HG02884 (cell line): Measurements from ENCODE around the gene DHODH.
"Not testable (repeated sequence)": the region's sequence is repeated elsewhere in the genome, so short reads cannot be mapped to it uniquely, and the experiment has no call there.

Experiments used
- ATAC-seq: cut with Tn5 transposase; IDR thresholded peaks from one replicate; pipeline ENCODE4 v1.9.1; 2021; ENCODE audit warnings: mild to moderate bottlenecking, moderate library complexity; ENCODE audit not compliant: unreplicated experiment

DHODH gene

GRCh38 chr16:72008424-72009216 is at the start of gene DHODH:
Gene DHODH, plus strand, starts transcription at chr16:72008744. Its CDS starts 21 bp downstream, at chr16:72008765.
- peak; percentile 99 for ATAC-seq

- peak; percentile 74 for ATAC-seq
These were observed 47.2 kb upstream of the DHODH start for GRCh38 chr16:71961066-71962039.

DNA sequence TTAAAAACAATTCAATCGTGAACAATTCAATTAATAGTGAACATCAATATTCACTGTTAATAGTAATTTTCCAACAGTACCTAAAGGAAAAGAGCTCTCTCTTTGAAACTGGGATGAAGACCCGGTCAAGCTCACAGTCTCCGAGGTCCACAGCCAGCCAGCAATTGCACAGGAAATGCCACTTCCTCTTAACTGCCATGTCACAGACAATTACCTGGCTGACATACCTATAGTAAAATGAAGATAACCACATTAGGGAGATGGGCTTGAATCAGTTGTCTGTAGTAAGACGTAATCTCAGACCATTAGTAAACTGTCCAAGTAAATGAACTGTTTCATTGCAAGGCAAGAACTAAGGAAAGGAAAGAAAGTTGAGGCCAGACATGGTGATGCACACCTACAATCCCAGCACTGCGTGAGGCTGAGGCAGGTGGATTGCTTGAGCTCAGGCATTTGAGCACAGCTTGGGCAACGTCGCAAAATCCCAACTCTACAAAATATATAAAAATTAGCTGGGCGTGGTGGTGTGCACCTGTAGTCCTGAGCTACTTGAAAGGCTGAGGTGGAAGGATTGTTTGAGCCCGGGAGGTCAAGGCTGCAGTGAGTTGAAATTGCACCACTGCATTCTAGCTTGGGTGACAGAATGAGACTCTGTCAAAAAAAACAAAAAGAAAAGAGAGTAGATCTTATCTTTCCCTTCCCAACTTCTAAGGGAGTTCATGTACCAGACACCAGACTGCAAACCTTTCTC is 45.2 kb upstream of the DHODH start:
- ATAC-seq: no peak

DNA sequence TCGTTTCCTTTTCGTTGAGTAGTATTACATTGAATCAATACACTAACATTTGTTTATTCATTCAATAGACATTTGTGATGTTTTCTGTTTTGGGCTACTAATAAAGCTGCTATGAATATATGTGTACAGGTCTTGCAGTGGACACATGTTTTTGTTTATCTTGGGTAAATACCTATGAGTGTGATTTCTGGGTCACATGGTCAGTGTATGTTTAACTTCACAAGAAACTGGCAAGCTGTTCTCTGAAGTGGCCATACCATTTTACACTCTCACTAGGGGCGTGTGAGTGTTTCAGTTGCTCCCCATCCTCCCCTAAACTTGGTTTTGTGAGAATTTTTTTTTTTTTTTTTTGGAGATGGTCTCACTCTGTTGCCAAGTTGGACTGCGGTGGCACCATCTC is 43.3 kb upstream of the DHODH start:
- ATAC-seq: no peak

GRCh38 chr16:71966932-71967331 is 41.6 kb upstream of the DHODH start:
- no peak for ATAC-seq

GRCh38 chr16:71969353-71969752 is 39.2 kb upstream of the DHODH start:
- no peak for ATAC-seq

DNA sequence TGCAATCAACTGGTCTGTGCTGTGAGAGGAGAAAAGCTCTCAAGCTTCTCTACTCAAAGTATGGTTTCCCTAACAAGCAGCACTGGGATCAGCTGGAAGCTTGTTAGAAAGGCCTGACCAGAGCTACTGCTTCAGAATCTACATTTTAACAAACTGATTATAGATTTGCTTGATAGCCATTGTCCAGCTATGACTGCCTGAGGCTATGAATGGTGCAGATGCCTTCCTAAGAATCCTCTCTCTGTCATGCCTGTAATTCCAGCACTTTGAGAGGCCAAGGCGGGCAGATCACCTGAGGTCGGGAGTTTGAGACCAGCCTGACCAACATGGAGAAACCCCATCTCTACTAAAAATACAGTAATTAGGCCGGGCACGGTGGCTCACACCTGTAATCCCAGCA is 37.0 kb upstream of the DHODH start:
- ATAC-seq: no peak

GRCh38 chr16:71972356-71972755 is 36.2 kb upstream of the DHODH start:
- no peak for ATAC-seq

GRCh38 chr16:71973001-71973400 is 35.5 kb upstream of the DHODH start:
- no peak for ATAC-seq

GRCh38 chr16:71974068-71974818 is 34.3 kb upstream of the DHODH start:
- ATAC-seq: no peak

DNA sequence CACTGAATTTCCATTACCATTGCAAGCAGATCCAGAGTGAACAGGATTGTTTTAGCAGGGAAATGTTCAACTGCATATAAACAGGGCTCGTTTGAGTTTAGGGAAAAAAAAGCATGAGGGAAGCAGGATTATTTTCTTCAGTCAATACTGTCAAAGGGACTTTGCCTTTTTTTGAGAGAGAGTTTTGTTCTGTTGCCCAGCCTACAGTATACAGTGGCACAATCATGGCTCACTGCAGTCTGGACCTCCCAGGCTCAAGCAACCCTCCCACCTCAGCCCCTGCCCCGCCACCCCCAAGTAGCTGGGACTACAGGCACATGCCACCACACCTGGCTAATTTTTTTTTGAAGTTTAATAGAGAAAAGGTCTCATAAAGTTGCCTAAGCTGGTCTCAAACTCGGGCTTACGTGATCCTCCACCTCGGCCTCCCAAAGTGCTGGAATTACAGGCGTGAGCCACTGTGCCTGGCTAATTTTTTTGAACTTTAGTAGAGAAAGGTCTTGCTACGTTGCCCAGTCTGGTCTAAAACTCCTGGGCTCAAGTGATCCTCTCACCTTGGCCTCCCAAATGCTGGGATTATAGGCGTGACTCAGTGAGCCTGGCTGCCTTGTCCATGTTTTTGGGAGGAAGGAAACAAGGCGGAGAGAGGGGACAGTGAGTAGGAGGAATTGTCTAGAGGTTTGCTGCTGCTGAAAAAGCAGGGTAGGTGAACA is 23.1 kb upstream of the DHODH start:
- no peak for ATAC-seq

DNA sequence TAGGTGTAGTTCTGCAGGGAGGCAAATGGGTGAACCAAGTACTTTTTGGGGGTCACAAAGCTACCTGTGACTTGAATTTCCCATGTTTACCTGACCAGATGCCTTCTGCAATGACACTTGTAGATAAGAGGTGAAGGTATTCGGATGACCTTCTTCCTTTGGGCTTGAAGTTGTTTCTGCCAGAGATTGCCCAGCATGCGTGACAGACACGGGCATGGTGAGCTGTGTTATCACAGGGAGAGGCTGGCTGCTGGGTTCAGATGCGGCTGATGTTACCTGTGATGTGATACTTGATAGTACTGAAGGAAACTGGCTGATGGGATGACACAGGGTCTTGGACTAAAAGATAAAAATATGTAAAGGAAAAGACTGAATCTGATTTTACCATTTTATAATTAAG is 22.4 kb upstream of the DHODH start:
- ATAC-seq: no peak

- ATAC-seq: no peak
These were observed 13.5 kb upstream of the DHODH start for GRCh38 chr16:71995038-71995437.

GRCh38 chr16:71997578-71997977 is 11.0 kb upstream of the DHODH start:
- ATAC-seq: not testable (repeated sequence)

GRCh38 chr16:72001180-72001874 is 7.2 kb upstream of the DHODH start:
- no peak for ATAC-seq

DNA sequence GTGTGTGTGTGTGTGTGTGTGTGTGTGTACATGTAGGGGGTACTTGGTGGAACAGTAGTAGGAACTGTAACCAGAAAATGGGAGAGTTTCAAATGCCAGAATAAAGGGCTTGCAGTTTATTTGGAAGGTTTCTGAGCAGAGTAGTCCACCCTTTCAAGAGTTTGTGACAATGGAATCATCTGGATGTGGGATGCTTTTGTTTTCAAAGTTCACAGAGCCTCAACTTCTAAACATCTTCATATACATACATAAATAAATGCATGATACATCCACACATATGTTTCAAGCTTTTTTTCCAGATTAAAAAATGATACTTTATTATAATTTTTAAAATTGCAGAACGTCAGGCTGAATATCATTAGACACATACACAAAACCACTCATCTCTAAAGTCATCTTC is 5.9 kb upstream of the DHODH start:
- ATAC-seq: no peak

- ATAC-seq: not testable (repeated sequence)
These were observed 500 bp upstream of the DHODH start for GRCh38 chr16:72008065-72008423.

GRCh38 chr16:72009779-72010178 is 1.2 kb downstream of the DHODH start:
- no peak for ATAC-seq

GRCh38 chr16:72012607-72013006 is 4.1 kb downstream of the DHODH start:
- ATAC-seq: no peak
